C1 segment of cervical spinal cord (tissue), 14 donors: ENCODE results near the gene ARMH1.
"Not testable (repeated sequence)": the region's sequence is repeated elsewhere in the genome, so short reads cannot be mapped to it uniquely, and the experiment has no call there.

ENCODE experiments used
- DNase-seq, 14 donors: peaks; one replicate each; lab custom pipeline; 2025; lab: John Stamatoyannopoulos, UW

Gene ARMH1

DNA sequence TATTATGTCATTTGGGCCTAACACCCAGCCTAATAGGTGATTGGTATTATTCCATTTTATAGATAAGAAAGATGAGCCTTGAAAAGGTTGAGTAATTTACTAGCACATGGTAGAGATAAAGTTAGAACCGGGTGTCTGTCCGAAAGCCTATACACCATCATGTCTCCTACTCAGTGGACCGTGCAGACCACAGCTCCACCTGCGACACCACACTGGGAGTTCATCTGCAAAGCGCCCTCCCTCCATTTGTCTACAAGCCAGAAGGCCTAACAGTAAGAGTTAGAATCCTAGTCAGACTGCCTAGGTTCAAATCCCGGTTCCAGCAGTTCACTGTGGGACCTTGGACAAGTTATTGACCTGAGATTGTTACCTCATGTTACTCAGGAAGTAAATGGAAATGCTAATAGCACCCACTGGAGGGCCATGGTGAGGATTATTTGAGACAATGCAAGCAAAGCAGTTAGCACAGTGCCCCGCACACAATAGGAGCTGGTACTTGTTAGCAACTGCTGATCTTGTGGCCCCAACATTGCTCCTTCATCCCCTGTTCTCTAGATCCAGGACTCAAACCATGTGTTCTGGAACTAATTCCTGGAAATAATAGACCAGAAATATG lies 20.5 kb downstream of the ARMH1 start:
- DNase-seq = no peak

GRCh38 chr1:44695671-44696070 lies 21.2 kb downstream of the ARMH1 start:
- DNase-seq = no peak

- no peak for DNase-seq
Measured at GRCh38 chr1:44696101-44696500, 21.6 kb downstream of the ARMH1 start.

GRCh38 chr1:44696789-44697345 lies 22.4 kb downstream of the ARMH1 start:
- peak in 3 of 14 donors; percentile 2 to 12 (median 4) for DNase-seq

DNA sequence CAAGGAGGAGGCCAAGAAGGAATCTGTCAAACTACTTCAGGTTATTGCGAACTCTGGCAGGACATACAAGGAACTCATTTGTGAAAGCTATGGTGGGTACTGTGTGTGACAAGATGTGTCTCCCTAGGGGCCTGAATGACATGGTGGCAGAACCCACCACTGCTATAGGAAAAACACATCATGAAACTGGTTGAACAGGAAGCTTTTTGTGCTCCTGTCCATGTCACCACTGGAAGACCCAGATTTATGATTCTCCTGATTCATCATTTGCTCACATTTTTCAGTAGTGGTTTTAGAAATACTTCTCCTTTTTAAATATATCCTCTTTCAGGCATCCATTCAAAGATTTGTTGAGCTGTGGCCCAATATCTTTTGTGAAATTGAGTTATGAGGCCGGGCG lies 23.6 kb downstream of the ARMH1 start:
- DNase-seq = no peak

DNA sequence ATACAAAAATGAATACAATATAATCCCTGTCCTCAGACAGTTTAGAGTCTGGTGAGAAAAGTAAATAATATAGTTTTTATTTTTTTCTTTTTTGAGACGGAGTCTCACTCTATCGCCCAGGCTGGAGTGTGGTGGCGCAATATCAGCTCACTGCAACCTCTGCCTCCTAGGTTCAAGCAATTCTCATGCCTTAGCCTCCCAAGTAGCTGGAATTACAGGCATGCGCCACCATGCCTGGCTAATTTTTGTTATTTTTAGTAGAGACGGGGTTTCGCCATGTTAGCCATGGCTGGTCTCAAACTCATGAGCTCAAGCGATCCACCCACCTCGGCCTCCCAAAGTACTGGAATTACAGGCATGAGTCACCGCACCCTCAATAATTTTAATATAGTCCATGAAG lies 24.9 kb downstream of the ARMH1 start:
- not testable (repeated sequence) for DNase-seq

- no peak for DNase-seq
Measured at GRCh38 chr1:44700573-44700972, 26.1 kb downstream of the ARMH1 start.

DNA sequence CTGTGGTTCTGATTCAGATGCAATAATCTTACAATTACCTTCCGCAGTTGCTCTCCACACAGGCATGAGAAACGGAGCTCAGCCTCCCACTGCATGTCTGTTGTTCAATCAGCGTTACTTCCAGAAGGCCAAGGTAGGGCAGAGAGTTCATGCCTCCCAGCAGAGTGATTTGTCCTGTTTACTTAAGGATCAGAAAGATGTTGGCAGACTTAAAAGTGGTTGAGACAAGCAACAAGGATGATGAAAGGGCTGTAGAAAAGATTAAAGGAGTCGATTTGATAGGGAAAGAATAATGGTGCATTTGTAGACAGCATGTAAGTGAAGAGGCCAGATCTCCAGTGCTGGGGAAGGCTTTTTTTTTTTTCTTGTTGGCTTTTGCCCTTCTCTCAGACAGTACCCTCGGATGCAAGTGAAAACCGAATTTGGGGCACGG lies 26.6 kb downstream of the ARMH1 start:
- no peak for DNase-seq

GRCh38 chr1:44705470-44705869 lies 31.0 kb downstream of the ARMH1 start:
- no peak for DNase-seq

- no peak for DNase-seq
Measured at GRCh38 chr1:44705938-44706337, 31.4 kb downstream of the ARMH1 start.

DNA sequence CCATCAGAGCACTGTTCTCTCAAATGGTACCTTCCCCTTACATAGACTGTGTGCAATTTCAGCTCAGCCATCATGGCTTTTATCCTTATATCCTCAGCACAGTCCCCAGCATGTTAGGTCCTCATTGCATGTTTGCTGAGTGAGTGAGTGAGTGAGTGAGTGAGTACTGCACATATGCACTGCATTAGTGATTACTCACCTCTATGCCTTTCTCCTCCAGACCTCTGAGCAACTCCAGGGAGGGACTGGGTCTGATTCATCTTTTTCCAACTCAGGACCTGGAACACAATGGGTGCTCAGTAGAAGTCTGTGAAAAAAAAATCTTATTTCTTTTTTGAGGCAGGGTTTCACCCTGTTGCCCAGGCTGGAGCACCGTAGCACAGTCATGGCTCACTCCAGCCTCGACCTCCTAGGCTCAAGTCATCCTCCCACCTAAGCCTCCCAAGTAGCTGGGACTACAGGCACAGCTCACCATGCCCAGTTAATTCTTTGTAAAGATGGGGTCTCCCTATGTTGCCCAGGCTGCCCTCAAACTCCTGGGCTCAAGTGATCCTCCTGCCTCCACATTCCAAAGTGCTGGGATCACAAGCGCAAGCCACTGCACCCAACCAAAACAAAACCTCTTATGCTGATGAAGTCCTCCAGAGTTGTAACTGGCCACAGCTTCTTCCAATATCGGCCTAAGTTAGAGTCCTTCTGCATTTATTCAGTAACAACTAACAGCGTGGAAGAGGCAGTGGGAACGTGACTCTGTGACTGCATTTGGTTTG lies 32.8 kb downstream of the ARMH1 start:
- no peak for DNase-seq

- peak in 3 of 14 donors; percentile 3 to 10 (median 4) for DNase-seq
Measured at GRCh38 chr1:44707959-44708831, 33.7 kb downstream of the ARMH1 start.

DNA sequence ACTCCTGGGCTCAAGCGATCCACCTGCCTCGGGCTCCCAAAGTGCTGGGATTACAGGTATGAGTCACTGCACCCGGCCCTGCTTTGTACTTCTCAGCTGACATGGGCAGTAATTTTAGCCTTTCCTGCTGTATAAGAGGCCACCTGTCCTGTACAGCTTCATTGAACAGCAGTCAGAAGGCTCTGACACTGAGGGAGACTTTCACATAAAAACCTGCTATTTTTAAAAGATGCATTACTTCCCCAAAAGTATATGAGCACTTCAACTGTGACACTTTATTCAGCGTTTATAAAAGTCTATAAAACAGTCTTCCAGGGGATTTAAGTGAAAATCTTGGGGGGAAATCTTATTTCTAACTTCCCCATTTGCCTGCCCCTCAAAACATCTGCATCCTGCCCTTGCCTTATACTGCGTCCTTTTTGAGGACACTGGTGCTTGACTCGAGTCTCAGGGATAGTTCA lies 38.8 kb downstream of the ARMH1 start:
- DNase-seq = no peak

DNA sequence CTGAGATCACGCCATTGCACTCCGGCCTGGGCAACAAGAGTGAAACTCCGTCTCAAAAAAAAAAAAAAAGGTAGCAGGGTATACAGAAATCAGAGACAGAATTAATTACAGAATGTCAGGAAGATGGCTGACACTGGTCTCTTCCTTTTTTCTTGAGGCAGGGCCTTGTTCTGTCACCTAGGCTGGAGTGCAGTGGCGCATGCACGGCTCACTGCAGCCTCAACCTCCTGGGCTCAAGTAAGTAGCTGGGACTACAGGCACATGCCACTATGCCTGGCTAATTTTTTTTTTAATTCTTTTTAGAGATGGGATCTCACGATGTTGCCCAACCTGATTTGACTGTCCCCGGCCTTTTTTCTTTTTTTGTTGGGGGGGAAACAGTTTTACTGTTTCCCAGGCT lies 40.0 kb downstream of the ARMH1 start:
- DNase-seq = no peak

- DNase-seq = peak in 13 of 14 donors; percentile 3 to 57 (median 37)
Measured at GRCh38 chr1:44714944-44715571, 40.5 kb downstream of the ARMH1 start.

DNA sequence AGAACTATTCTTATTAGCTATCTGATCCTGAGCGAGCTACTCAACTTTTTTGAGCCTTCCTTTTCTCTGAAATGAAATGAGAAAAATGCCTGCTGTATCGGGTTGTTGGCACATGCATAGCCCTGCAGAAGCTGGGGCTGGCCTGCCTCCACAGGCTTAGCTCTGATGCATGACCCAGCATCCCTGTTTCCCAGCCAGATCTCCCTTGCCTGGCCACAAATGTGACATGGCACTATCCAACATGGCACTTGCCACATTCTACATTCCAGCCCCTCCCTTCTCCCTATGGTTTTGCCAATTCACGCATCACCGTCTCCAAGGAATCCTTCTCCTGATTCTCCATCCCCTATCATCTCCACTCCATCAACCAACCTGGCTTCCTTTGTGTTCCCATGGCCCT lies 42.6 kb downstream of the ARMH1 start:
- DNase-seq = no peak

GRCh38 chr1:44717653-44718052 lies 43.1 kb downstream of the ARMH1 start:
- DNase-seq = no peak

DNA sequence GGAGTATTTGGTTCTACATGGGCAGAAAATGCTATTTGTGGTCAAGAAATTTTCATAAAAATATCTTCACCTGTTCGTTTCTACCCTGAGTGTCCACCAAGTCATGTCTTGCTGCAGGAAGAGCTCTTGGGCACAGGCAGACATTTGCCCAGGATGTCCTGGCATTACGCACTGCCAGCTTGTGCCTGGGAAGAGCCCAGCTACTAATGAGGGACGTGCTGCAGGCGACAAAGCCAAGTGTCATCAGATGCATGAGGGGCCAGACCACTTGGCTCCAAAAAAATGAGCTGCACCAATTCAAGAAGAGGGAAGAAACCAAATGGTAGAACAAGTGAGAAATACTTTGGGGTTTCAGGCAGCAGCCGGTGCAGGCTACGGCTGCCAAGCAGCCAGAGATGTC lies 43.6 kb downstream of the ARMH1 start:
- DNase-seq = no peak

DNA sequence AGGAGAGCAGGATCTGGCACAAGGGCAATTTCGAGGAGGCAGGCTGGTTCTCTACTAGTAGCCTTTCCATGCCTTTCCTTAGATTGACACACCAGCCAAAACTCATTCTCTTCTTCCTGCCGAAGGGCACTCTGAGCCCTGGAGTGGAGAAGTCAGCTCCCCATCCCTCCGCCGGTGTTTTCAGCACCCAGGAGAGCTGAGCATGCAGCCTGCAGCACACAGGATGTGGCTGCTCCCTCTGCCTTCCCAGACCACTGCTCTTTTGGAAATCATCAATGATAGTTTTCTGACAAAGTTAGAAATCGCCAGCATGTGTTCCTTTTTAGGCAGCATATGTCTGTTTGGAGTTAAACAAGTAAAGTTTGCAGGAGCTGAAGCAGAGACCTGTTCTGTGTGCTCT lies 44.8 kb downstream of the ARMH1 start:
- DNase-seq = no peak

DNA sequence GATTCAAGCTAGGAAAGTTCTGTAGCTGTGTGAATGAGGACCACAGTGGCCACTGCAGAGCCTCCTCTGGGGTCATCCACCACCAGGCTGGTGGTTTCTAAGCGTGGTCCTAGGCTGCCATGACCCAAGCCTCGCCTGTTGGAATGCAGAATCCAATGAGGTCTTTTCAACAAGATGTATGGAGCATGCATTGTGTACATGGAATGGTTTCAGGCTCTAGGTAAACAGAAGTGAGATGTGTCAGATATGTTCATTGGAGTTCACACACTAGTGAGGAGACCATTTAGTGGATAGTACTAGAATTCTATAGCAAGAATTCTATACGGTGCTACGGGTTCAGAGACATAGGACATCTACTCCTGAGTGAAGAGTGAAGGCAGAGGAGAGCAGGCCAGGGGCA lies 45.8 kb downstream of the ARMH1 start:
- no peak for DNase-seq
